HEK293T (cell line): Measurements from ENCODE around the gene SNX22.

Experiments used
- FOXA1 ChIP-seq: fragments of 450-650 bp; IDR thresholded peaks from 2 replicates; pipeline ENCODE4 v1.6.1; 2016; ENCODE audit warnings: mild to moderate bottlenecking
- FOXM1 ChIP-seq: fragments of 450-650 bp; IDR thresholded peaks from 2 replicates; pipeline ENCODE4 v1.6.1; 2017; ENCODE audit warnings: mild to moderate bottlenecking, borderline replicate concordance
- HDGF ChIP-seq: fragments of 450-650 bp; IDR thresholded peaks from 2 replicates; pipeline ENCODE4 v1.6.1; 2017; ENCODE audit warnings: antibody characterized with exemption, borderline replicate concordance
- SP1 ChIP-seq: fragments of 450-650 bp; IDR thresholded peaks from 2 replicates; pipeline ENCODE4 v1.6.1; 2017

DNA sequence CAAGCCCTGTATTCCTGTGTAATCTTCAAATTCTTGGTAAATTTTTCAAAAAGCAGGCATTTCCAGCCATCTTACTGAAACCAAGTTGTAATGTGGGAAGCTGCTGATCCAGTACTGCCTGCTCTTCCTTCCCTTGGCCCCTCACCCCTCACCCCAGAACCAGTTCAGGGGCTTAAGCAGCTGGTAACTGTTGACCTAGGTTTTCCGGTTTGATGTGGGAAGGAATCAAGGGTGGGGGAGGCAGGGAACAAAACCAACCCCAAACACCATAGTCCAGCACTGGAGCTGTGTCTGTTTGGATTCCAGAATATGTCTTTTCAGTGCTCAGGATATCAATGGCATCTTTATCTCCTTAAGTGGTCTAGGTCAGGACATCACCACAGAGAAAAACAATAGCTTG lies 29.1 kb upstream of the SNX22 start:
- TF ChIP-seq HDGF (no peak), FOXM1 (no peak), SP1 (no peak), FOXA1 (no peak)
